ENCODE data around the gene OR6B2. TPM values are rescaled to one million over a fixed set of nuclear protein-coding genes. Genes with fewer than 3 reads are reported as not detected.
A peak's percentile ranks its signal among the peaks of the same experiment; 100 is the strongest.

OR6B2 gene
- total RNA-seq, 1 experiment from 2014 or later, result not detected

DNA sequence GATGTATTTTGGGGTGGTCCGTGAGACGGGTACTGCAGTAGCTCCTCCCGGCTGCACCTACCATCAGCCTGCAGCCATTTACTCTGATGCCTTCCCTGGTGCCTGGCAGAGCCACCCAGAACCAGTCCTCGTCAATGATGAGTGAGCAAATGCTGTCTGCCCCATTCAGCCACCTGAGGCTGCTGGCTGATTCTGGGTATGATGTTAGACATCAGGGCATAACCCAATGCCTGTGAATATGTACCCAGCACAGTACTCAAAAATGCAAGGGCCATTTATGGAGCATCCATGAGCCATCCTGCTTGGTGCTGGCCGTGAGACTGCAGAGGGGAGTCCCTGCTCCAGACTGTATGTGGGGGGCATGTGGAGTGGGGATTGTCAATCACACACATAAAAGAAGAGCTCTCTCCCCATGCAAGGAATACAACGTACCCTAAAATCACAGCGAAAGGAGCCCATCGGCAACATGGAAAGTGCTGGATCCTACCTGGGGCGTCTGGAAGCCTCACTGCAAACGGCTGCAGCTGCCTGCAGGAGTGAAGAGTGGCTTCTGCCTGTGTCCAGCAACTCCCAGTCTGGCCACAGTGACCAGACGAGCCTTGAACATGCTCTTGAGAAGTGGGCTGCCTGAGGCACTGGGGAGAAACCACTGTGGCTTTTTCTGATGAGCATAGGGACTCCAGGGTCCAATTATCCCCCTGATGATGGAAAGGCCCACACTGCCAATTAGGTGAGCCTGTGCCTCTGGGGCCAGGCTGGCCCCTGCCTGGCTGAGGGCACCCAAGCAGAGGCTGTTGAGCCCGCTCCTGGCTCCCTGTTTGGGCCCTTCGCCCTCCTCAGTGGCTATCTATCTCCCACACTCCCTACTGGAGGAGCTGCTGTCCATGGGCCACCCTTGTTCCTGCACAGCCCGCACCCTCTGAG is 2.4 kb upstream of the OR6B2 start:
- no peak overlapping the region for H3K9ac ChIP-seq (ENCODE audit: low read length)
- H3K4me2 ChIP-seq (ENCODE audit: low read depth, low read length, poor library complexity, severe bottlenecking), result no peak overlapping the region
- no peak overlapping the region for H3K27ac ChIP-seq (ENCODE audit: low read length)
- H3K36me3 ChIP-seq (ENCODE audit: insufficient read depth, low read length), result no peaks in the 10 kb centered on the region
- no peaks in the 10 kb centered on the region for H3K4me1 ChIP-seq (ENCODE audit: low read length)
- H3K4me3 ChIP-seq (ENCODE audit: low read length), result no peak overlapping the region
- no peaks in the 10 kb centered on the region for H3K9me3 ChIP-seq (ENCODE audit: low read length)
- no peaks in the 10 kb centered on the region for H4K20me1 ChIP-seq (ENCODE audit: insufficient read depth, low read depth, low read length)
- H2AFZ ChIP-seq (ENCODE audit: low read length), result no peak overlapping the region
- H3K27me3 ChIP-seq (ENCODE audit: low read length), result no peaks in the 10 kb centered on the region
- H3K79me2 ChIP-seq (ENCODE audit: low read length), result no peaks in the 10 kb centered on the region
- DNase-seq, result no peak
- no peaks in the 10 kb centered on the region for H3K9me2 ChIP-seq (replicated peaks; ENCODE audit: insufficient read depth, low read length)

DNA sequence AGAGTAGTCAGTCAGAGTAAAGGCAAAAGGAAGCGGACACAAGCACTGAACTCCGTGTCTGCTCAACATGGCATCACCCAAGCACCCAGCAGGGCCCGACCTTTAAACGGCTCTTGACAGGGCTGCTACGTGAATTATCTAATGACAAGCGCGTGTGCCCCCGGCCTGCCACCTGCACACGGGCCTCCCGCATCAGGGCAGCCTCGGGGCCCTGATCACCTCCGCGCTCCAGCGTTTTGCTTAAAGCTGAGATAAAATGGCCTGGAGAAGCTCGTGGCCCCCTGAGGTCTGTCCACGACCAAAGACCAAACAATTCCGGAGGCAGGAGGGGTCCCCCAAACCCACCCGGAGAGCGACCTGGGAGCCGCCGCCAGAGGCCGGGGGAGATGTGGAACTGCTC is 5.5 kb downstream of the OR6B2 start:
- Histone ChIP-seq H2AFZ (ENCODE audit: low read length) (no peak overlapping the region), H3K27me3 (ENCODE audit: low read length) (no peaks in the 10 kb centered on the region), H4K20me1 (ENCODE audit: insufficient read depth, low read depth, low read length) (peaks cover 29% of the 10 kb centered on the region; the same call in 1 of the 2 replicates), H3K36me3 (ENCODE audit: insufficient read depth, low read length) (peaks cover 14% of the 10 kb centered on the region), H3K79me2 (ENCODE audit: low read length) (peaks cover 50% of the 10 kb centered on the region), H3K4me2 (ENCODE audit: low read depth, low read length, poor library complexity, severe bottlenecking) (peak overlapping the region; percentile 87), H3K9me2 (replicated peaks; ENCODE audit: insufficient read depth, low read length) (no peaks in the 10 kb centered on the region), H3K4me3 (ENCODE audit: low read length) (peak overlapping the region; percentile 77), H3K9me3 (ENCODE audit: low read length) (no peaks in the 10 kb centered on the region), H3K4me1 (ENCODE audit: low read length) (peaks cover 21% of the 10 kb centered on the region), H3K9ac (ENCODE audit: low read length) (peak overlapping the region; percentile 93), H3K27ac (ENCODE audit: low read length) (no peak overlapping the region)
- peak; percentile 65 for DNase-seq

DNA sequence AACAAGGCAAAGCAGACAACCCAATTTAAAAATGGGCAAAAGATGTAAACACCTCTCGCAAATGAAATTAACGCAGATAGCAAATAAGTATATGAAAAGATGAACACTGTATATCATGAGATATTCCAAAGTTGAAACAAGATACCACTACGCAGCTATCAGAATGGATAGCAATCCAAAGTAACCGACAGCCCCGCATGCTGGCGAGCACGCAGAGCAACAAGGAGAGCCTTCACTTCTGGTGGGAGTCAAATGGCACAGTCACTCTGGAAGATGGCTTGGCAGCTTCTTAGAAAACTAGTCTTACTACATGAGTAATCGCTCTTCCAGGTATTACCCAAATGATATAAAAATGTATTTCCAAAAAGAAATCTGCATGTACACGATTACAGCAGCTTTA is 6.4 kb downstream of the OR6B2 start:
- Histone ChIP-seq H3K27me3 (ENCODE audit: low read length) (no peaks in the 10 kb centered on the region), H3K9me2 (replicated peaks; ENCODE audit: insufficient read depth, low read length) (no peaks in the 10 kb centered on the region), H3K4me1 (ENCODE audit: low read length) (peaks cover 21% of the 10 kb centered on the region), H3K9ac (ENCODE audit: low read length) (peak overlapping the region; percentile 93), H2AFZ (ENCODE audit: low read length) (no peak overlapping the region), H4K20me1 (ENCODE audit: insufficient read depth, low read depth, low read length) (peaks cover 32% of the 10 kb centered on the region; the same call in 1 of the 2 replicates), H3K4me2 (ENCODE audit: low read depth, low read length, poor library complexity, severe bottlenecking) (peak overlapping the region; percentile 87), H3K4me3 (ENCODE audit: low read length) (peak overlapping the region; percentile 77), H3K27ac (ENCODE audit: low read length) (no peak overlapping the region), H3K36me3 (ENCODE audit: insufficient read depth, low read length) (peaks cover 19% of the 10 kb centered on the region), H3K9me3 (ENCODE audit: low read length) (no peaks in the 10 kb centered on the region), H3K79me2 (ENCODE audit: low read length) (peaks cover 54% of the 10 kb centered on the region)
- no peak for DNase-seq

DNA sequence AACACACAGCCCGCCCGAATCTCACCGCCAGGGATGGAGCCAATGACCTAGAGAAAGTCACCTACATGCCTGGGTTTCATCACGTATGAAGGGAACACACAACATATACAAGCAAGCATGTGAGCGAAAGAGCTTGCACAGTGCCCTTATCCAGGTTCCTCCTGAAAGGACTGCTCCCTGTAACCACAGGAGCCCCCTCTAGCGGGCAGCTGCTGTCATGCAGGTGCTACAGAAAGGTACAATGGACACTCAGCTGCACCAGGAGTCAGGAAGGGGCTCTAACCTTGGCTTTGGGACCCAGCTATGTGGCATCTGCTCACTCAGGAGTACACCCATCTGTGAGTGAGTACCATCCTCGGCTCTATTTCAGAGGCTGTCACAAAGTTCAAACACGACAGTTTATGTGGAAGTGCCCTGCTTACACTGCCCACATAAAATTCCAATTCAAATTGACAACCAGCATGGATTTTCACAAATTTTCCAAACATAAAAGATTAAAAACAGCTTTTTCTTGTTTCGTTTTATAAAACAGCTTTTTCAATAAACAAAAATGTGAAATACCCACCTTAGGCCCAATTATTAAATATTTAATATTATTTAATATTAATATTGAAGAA is 8.6 kb downstream of the OR6B2 start:
- H3K9me3 ChIP-seq (ENCODE audit: low read length), result no peaks in the 10 kb centered on the region
- peaks cover 21% of the 10 kb centered on the region for H3K4me1 ChIP-seq (ENCODE audit: low read length)
- H3K9me2 ChIP-seq (replicated peaks; ENCODE audit: insufficient read depth, low read length), result no peaks in the 10 kb centered on the region
- H3K27ac ChIP-seq (ENCODE audit: low read length), result no peak overlapping the region
- no peaks in the 10 kb centered on the region for H3K27me3 ChIP-seq (ENCODE audit: low read length)
- no peak overlapping the region for H3K9ac ChIP-seq (ENCODE audit: low read length)
- peaks cover 55% of the 10 kb centered on the region for H3K79me2 ChIP-seq (ENCODE audit: low read length)
- H3K4me3 ChIP-seq (ENCODE audit: low read length), result no peak overlapping the region
- H4K20me1 ChIP-seq (ENCODE audit: insufficient read depth, low read depth, low read length), result peaks cover 41% of the 10 kb centered on the region; the same call in 1 of the 2 replicates
- peaks cover 28% of the 10 kb centered on the region for H3K36me3 ChIP-seq (ENCODE audit: insufficient read depth, low read length)
- DNase-seq, result peak; percentile 87
- no peak overlapping the region for H3K4me2 ChIP-seq (ENCODE audit: low read depth, low read length, poor library complexity, severe bottlenecking)
- H2AFZ ChIP-seq (ENCODE audit: low read length), result no peak overlapping the region

DNA sequence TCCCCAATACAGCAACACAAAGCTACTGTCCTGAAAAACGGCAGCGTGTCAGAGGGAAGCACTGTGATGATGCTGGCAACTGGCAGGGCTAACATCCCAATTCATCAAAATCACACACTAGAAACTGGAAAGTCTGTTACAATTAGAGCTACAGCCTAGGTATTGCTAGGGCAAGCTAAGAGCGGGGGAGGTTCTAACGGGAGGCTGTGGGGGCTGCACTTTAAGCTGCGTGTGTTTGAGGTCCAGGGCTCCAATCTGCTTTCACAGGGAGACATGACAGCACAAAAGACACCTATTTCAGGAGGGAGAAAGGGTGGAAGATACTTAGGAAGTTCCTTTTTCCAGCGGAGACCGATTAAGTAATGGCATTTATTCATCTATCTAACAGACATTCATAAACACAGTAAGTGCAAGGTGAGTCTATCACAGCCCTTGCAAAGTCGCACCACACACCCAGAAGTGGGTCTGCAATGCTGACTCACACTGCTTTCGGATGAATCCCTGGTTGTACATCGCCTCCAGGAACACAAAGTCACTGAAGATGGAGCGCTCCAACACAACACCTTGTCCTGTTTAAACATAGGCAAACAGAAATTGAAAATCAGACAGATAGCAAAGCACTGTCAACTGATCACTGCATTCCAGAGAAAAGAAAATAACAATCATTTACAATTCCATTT is 12.0 kb downstream of the OR6B2 start:
- DNase-seq, result no peak
- H3K79me2 ChIP-seq (ENCODE audit: low read length), result peaks cover 37% of the 10 kb centered on the region
- peaks cover 30% of the 10 kb centered on the region; the same call in 1 of the 2 replicates for H4K20me1 ChIP-seq (ENCODE audit: insufficient read depth, low read depth, low read length)
- peaks cover 9% of the 10 kb centered on the region for H3K4me1 ChIP-seq (ENCODE audit: low read length)
- H2AFZ ChIP-seq (ENCODE audit: low read length), result no peak overlapping the region
- no peaks in the 10 kb centered on the region for H3K9me3 ChIP-seq (ENCODE audit: low read length)
- H3K27me3 ChIP-seq (ENCODE audit: low read length), result no peaks in the 10 kb centered on the region
- H3K4me3 ChIP-seq (ENCODE audit: low read length), result no peak overlapping the region
- no peak overlapping the region for H3K4me2 ChIP-seq (ENCODE audit: low read depth, low read length, poor library complexity, severe bottlenecking)
- H3K9me2 ChIP-seq (replicated peaks; ENCODE audit: insufficient read depth, low read length), result no peaks in the 10 kb centered on the region
- peaks cover 34% of the 10 kb centered on the region for H3K36me3 ChIP-seq (ENCODE audit: insufficient read depth, low read length)
- no peak overlapping the region for H3K27ac ChIP-seq (ENCODE audit: low read length)
- H3K9ac ChIP-seq (ENCODE audit: low read length), result no peak overlapping the region

DNA sequence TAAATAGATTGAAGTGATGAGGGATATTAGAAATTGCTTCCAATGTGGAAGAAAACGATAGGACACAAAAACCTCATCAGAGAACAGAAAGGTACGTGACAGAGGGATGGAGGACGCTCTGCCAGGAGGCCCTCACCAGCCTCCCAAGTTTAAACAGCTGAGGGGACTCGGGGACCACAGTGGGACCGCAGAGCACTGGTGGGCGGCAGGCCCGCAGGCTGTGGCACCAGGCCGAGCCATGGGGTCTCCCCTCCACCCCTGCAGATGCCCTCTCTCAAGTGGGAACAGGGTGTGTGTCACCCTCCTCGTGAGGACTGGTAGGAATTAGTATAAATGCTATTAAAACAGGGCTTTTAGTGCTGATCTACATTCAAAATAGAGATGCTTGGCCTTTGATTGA is 15.9 kb downstream of the OR6B2 start:
- peaks cover 38% of the 10 kb centered on the region; the same call in 1 of the 2 replicates for H3K36me3 ChIP-seq (ENCODE audit: insufficient read depth, low read length)
- H4K20me1 ChIP-seq (ENCODE audit: insufficient read depth, low read depth, low read length), result 0 out of 2 replicates have a peak, but pooled peaks cover 12% of the 10 kb centered on the region
- H3K4me2 ChIP-seq (ENCODE audit: low read depth, low read length, poor library complexity, severe bottlenecking), result no peak overlapping the region

DNA sequence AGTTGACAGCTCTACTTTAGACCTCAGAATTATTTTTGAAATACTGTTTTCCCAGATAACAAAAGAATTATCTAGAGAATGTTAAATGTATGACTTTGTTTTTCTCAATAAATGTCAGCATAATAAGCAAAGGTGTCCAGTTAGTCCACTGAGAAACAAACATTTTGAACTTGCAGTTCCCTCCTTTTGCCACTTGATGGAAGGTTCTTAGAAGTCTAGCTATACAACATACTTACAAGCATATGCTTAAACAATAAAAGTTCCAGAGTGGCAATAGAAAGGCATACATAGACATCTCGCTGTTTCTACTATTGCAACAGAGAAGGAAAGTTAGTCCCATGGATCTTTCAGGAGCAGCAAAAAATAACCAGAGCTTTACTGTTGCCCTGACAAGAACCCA is 16.9 kb downstream of the OR6B2 start:
- Histone ChIP-seq H3K9ac (ENCODE audit: low read length) (no peak overlapping the region), H4K20me1 (ENCODE audit: insufficient read depth, low read depth, low read length) (0 out of 2 replicates have a peak, but pooled peaks cover 5% of the 10 kb centered on the region), H3K79me2 (ENCODE audit: low read length) (peaks cover 2% of the 10 kb centered on the region), H3K36me3 (ENCODE audit: insufficient read depth, low read length) (peaks cover 30% of the 10 kb centered on the region; the same call in 1 of the 2 replicates), H3K4me3 (ENCODE audit: low read length) (no peak overlapping the region), H3K27ac (ENCODE audit: low read length) (no peak overlapping the region), H3K9me2 (replicated peaks; ENCODE audit: insufficient read depth, low read length) (no peaks in the 10 kb centered on the region), H3K9me3 (ENCODE audit: low read length) (no peaks in the 10 kb centered on the region), H2AFZ (ENCODE audit: low read length) (no peak overlapping the region), H3K4me2 (ENCODE audit: low read depth, low read length, poor library complexity, severe bottlenecking) (no peak overlapping the region), H3K27me3 (ENCODE audit: low read length) (no peaks in the 10 kb centered on the region), H3K4me1 (ENCODE audit: low read length) (no peaks in the 10 kb centered on the region)
- peak; percentile 46 for DNase-seq

More for the DNA sequence above, 15.9 kb downstream of the OR6B2 start:
- H3K9me3 ChIP-seq (ENCODE audit: low read length), result no peaks in the 10 kb centered on the region
- 0 out of 2 replicates have a peak, but pooled peaks cover 4% of the 10 kb centered on the region for H3K79me2 ChIP-seq (ENCODE audit: low read length)
- DNase-seq, result no peak
- H3K9ac ChIP-seq (ENCODE audit: low read length), result no peak overlapping the region
- H3K9me2 ChIP-seq (replicated peaks; ENCODE audit: insufficient read depth, low read length), result no peaks in the 10 kb centered on the region
- no peaks in the 10 kb centered on the region for H3K27me3 ChIP-seq (ENCODE audit: low read length)
- no peak overlapping the region for H3K27ac ChIP-seq (ENCODE audit: low read length)
- H3K4me1 ChIP-seq (ENCODE audit: low read length), result no peaks in the 10 kb centered on the region
- no peak overlapping the region for H2AFZ ChIP-seq (ENCODE audit: low read length)
- H3K4me3 ChIP-seq (ENCODE audit: low read length), result no peak overlapping the region

DNA sequence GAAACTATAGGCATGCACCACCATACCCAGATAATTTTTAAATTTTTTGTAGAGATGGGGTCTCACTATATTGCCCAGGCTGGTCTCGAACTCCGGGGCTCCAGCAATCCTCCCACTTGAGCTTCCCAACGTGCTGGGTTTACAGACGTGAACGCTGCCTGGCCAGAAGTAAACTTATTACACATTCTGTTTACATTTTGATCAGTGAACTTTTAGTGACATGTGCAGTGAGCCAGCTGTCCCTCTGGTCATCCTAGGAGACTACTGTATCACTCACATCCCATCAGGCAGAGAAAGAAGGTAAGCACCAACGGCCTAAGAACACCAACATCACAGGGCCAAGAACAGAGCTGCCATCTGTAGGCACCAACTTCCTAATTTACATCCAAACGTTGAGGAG is 27.2 kb downstream of the OR6B2 start:
- Histone ChIP-seq H3K27ac (ENCODE audit: low read length) (no peak overlapping the region), H2AFZ (ENCODE audit: low read length) (no peak overlapping the region), H3K9ac (ENCODE audit: low read length) (no peak overlapping the region), H3K79me2 (ENCODE audit: low read length) (no peaks in the 10 kb centered on the region; the same call in 1 of the 2 replicates), H3K4me1 (ENCODE audit: low read length) (no peaks in the 10 kb centered on the region), H3K9me3 (ENCODE audit: low read length) (no peaks in the 10 kb centered on the region), H4K20me1 (ENCODE audit: insufficient read depth, low read depth, low read length) (no peaks in the 10 kb centered on the region), H3K9me2 (replicated peaks; ENCODE audit: insufficient read depth, low read length) (no peaks in the 10 kb centered on the region), H3K27me3 (ENCODE audit: low read length) (no peaks in the 10 kb centered on the region), H3K36me3 (ENCODE audit: insufficient read depth, low read length) (peaks cover 35% of the 10 kb centered on the region; the same call in 1 of the 2 replicates), H3K4me2 (ENCODE audit: low read depth, low read length, poor library complexity, severe bottlenecking) (no peak overlapping the region), H3K4me3 (ENCODE audit: low read length) (no peak overlapping the region)
- DNase-seq, result no peak

Data from Karpas-422 (cell line).